Heart left ventricle (tissue), 13 donors: ENCODE data around the gene CYB5R3.

Source experiments
- CTCF ChIP-seq, 12 donors: fragments of 200-600 bp; sonication (generic) in 4 of 12; IDR thresholded peaks; one replicate each; pipeline versions ENCODE4 v1.5.0 to v1.8.0; 2018 to 2022; ENCODE audit warnings: antibody characterized with exemption in 12 of 12, mild to moderate bottlenecking in 5 of 12
- POLR2A ChIP-seq, 2 donors: fragments of 450-650 bp; IDR thresholded peaks; one replicate each; pipeline ENCODE4 v1.6.1; 2017; ENCODE audit warnings: antibody characterized with exemption in 2 of 2, mild to moderate bottlenecking in 2 of 2, moderate library complexity in 2 of 2
- donor health status: ischemic (EF 13 %, LVEDD 7.1; RV severe dilation, severe dysfunction).
- donor health status: DM: no; HTN: yes; CAD: no.
- donor health status: DM: no; HTN: no; CAD: no.
- donor health status: ischemic (EF 25% LVEDD 6.9; RV normal size, moderate dysfunction).
- donor health status: ischemic (EF 25% LVEDD 5.7; RV mildly dilated, moderate dysfunction).
- donor health status: ischemic (EF 35%, LVEDD 5.7; RV mildly dilated, moderate dysfunction).
- donor health status: nonischemic (EF 11% LVEDD 7.7; RV severe dilation, severe dysfunction).
- donor health status: DM: yes; HTN: yes; CAD: no.
- donor health status: PGD.
- donor health status: ischemic (EF 29% LVEDD 5.4; RV normal size, mild dysfunction).
- donor health status: nonischemic (EF 23%, LVEDD 6.1; RV moderate dilation, normal function).

- TF ChIP-seq CTCF (IDR thresholded peaks at IDR 0.05), result no peak
- no peak for TF ChIP-seq POLR2A (IDR thresholded peaks at IDR 0.05)
Observed at GRCh38 chr22:42630211-42630610, 19.0 kb downstream of the CYB5R3 start.
